ENCODE measurements around the gene SPA17. TPM values are rescaled to one million over a fixed set of nuclear protein-coding genes. Genes with fewer than 3 reads are reported as not detected.

The SPA17 gene
- total RNA-seq, 1 donor from 2014 or later = 6.2 TPM

- Histone ChIP-seq H4K20me1 (ENCODE audit: insufficient read depth, low read length) (no peaks in the 10 kb centered on the region), H3K79me2 (ENCODE audit: insufficient read depth, low read length) (no peaks in the 10 kb centered on the region), H3K9me3 (ENCODE audit: insufficient read depth, low read depth, low read length) (no peaks in the 10 kb centered on the region), H3K4me2 (ENCODE audit: low read length) (peak overlapping the region; percentile 75), H3K36me3 (ENCODE audit: insufficient read depth, low read length) (no peaks in the 10 kb centered on the region), H3K9ac (ENCODE audit: low read length) (peak overlapping the region; percentile 17), H3K4me1 (ENCODE audit: insufficient read depth, low read length) (peaks cover 13% of the 10 kb centered on the region), H3K27me3 (ENCODE audit: insufficient read depth, low read length) (peaks cover 17% of the 10 kb centered on the region), H3K4me3 (ENCODE audit: insufficient read depth, low read depth, low read length) (no peak overlapping the region), H3K27ac (ENCODE audit: low read depth, low read length) (no peak overlapping the region), H2AFZ (ENCODE audit: low read depth, low read length) (peak overlapping the region; percentile 75)
- Mint-ChIP-seq H3K36me3 (ENCODE audit: low read depth, unreplicated experiment) (no peaks in the 10 kb centered on the region), H3K4me1 (ENCODE audit: low read depth, unreplicated experiment) (peaks cover 35% of the 10 kb centered on the region), H3K27me3 (ENCODE audit: low read depth, unreplicated experiment) (peaks cover 29% of the 10 kb centered on the region), H3K9me3 (ENCODE audit: unreplicated experiment) (peaks cover 2% of the 10 kb centered on the region), H3K4me3 (ENCODE audit: unreplicated experiment) (peak overlapping the region; percentile 5), H3K27ac (ENCODE audit: unreplicated experiment) (peak overlapping the region; percentile 81)
- FAIRE-seq = no peak
- no peak for DNase-seq (ENCODE audit: low read depth)
- no peak for TF ChIP-seq EZH2 (IDR thresholded peaks at IDR 0.05; ENCODE audit: insufficient read depth, low read length)
- TF ChIP-seq CTCF (IDR thresholded peaks at IDR 0.05; ENCODE audit: insufficient read depth, low read depth, low read length) = no peak
These were observed 51.4 kb downstream of the SPA17 start for GRCh38 chr11:124724979-124725718.

DNA sequence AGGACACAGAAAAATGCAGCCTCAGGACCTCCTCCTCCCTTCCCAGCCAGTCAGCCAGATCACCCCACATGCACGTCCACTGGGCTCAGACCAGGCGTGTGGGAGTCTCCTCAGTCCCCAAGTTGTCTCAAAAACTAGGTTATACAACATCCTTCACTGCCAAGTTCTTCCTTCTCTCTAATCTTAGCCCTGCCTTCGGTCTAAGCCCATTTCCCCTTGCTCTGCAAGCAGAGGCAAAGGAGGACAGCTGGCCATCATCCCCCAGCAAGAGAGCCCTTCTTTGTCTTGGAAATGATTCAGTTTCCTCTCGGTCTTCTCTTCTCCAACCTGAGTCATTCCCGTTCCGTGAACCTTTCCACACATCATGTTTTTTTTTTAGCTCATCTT is 52.0 kb downstream of the SPA17 start:
- peaks cover 29% of the 10 kb centered on the region for H3K27me3 Mint-ChIP-seq (ENCODE audit: low read depth, unreplicated experiment)
- FAIRE-seq (no peak), DNase-seq (ENCODE audit: low read depth) (peak; percentile 35)
- no peaks in the 10 kb centered on the region for H3K79me2 ChIP-seq (ENCODE audit: insufficient read depth, low read length)
- H3K4me3 ChIP-seq (ENCODE audit: insufficient read depth, low read depth, low read length) = no peak overlapping the region
- peak overlapping the region; percentile 75 for H3K4me2 ChIP-seq (ENCODE audit: low read length)
- no peaks in the 10 kb centered on the region for H4K20me1 ChIP-seq (ENCODE audit: insufficient read depth, low read length)
- H3K4me3 Mint-ChIP-seq (ENCODE audit: unreplicated experiment) = no peak overlapping the region
- H3K9me3 ChIP-seq (ENCODE audit: insufficient read depth, low read depth, low read length) = no peaks in the 10 kb centered on the region
- H3K9me3 Mint-ChIP-seq (ENCODE audit: unreplicated experiment) = peaks cover 2% of the 10 kb centered on the region
- H3K27ac Mint-ChIP-seq (ENCODE audit: unreplicated experiment) = peak overlapping the region; percentile 81
- TF ChIP-seq EZH2 (IDR thresholded peaks at IDR 0.05; ENCODE audit: insufficient read depth, low read length) (no peak), CTCF (IDR thresholded peaks at IDR 0.05; ENCODE audit: insufficient read depth, low read depth, low read length) (no peak)
- no peaks in the 10 kb centered on the region for H3K36me3 Mint-ChIP-seq (ENCODE audit: low read depth, unreplicated experiment)
- peak overlapping the region; percentile 17 for H3K9ac ChIP-seq (ENCODE audit: low read length)
- H2AFZ ChIP-seq (ENCODE audit: low read depth, low read length) = peak overlapping the region; percentile 75
- peaks cover 14% of the 10 kb centered on the region for H3K27me3 ChIP-seq (ENCODE audit: insufficient read depth, low read length)
- no peaks in the 10 kb centered on the region for H3K36me3 ChIP-seq (ENCODE audit: insufficient read depth, low read length)
- H3K27ac ChIP-seq (ENCODE audit: low read depth, low read length) = no peak overlapping the region
- peaks cover 34% of the 10 kb centered on the region for H3K4me1 Mint-ChIP-seq (ENCODE audit: low read depth, unreplicated experiment)
- peaks cover 13% of the 10 kb centered on the region for H3K4me1 ChIP-seq (ENCODE audit: insufficient read depth, low read length)

GRCh38 chr11:124727474-124727873 is 53.8 kb downstream of the SPA17 start:
- Mint-ChIP-seq H3K27ac (ENCODE audit: unreplicated experiment) (no peak overlapping the region), H3K9me3 (ENCODE audit: unreplicated experiment) (peaks cover 2% of the 10 kb centered on the region), H3K4me3 (ENCODE audit: unreplicated experiment) (no peak overlapping the region), H3K27me3 (ENCODE audit: low read depth, unreplicated experiment) (peaks cover 22% of the 10 kb centered on the region), H3K36me3 (ENCODE audit: low read depth, unreplicated experiment) (no peaks in the 10 kb centered on the region), H3K4me1 (ENCODE audit: low read depth, unreplicated experiment) (peaks cover 24% of the 10 kb centered on the region)
- H3K9ac ChIP-seq (ENCODE audit: low read length) = no peak overlapping the region
- no peak overlapping the region for H3K4me3 ChIP-seq (ENCODE audit: insufficient read depth, low read depth, low read length)
- TF ChIP-seq CTCF (IDR thresholded peaks at IDR 0.05; ENCODE audit: insufficient read depth, low read depth, low read length) = no peak
- TF ChIP-seq EZH2 (IDR thresholded peaks at IDR 0.05; ENCODE audit: insufficient read depth, low read length) = no peak
- H3K27ac ChIP-seq (ENCODE audit: low read depth, low read length) = no peak overlapping the region
- H3K79me2 ChIP-seq (ENCODE audit: insufficient read depth, low read length) = no peaks in the 10 kb centered on the region
- H3K36me3 ChIP-seq (ENCODE audit: insufficient read depth, low read length) = no peaks in the 10 kb centered on the region
- DNase-seq (ENCODE audit: low read depth) (no peak), FAIRE-seq (no peak)
- H3K27me3 ChIP-seq (ENCODE audit: insufficient read depth, low read length) = peaks cover 11% of the 10 kb centered on the region
- no peak overlapping the region for H3K4me2 ChIP-seq (ENCODE audit: low read length)
- H3K4me1 ChIP-seq (ENCODE audit: insufficient read depth, low read length) = peaks cover 13% of the 10 kb centered on the region
- H2AFZ ChIP-seq (ENCODE audit: low read depth, low read length) = no peak overlapping the region
- H4K20me1 ChIP-seq (ENCODE audit: insufficient read depth, low read length) = no peaks in the 10 kb centered on the region
- H3K9me3 ChIP-seq (ENCODE audit: insufficient read depth, low read depth, low read length) = no peaks in the 10 kb centered on the region

Measured in astrocyte (in vitro differentiated cells and primary cell).